GM18873 (cell line): ENCODE results near the gene SLC19A2.

Experiments
- ATAC-seq: cut with Tn5 transposase; IDR thresholded peaks from one replicate; pipeline ENCODE4 v1.9.1; 2021; ENCODE audit warnings: mild to moderate bottlenecking, moderate library complexity, moderate number of reproducible peaks; ENCODE audit not compliant: unreplicated experiment, low FRiP score

Gene SLC19A2

GRCh38 chr1:169478094-169478672 lies 7.6 kb downstream of the SLC19A2 start:
- ATAC-seq: no peak

GRCh38 chr1:169475806-169476387 lies 9.8 kb downstream of the SLC19A2 start:
- ATAC-seq: no peak

GRCh38 chr1:169474302-169474995 lies 11.3 kb downstream of the SLC19A2 start:
- no peak for ATAC-seq

- ATAC-seq: no peak
Measured at GRCh38 chr1:169473347-169473746, 12.4 kb downstream of the SLC19A2 start.

GRCh38 chr1:169472738-169473137 lies 13.0 kb downstream of the SLC19A2 start:
- no peak for ATAC-seq

GRCh38 chr1:169468982-169469381 lies 16.8 kb downstream of the SLC19A2 start:
- ATAC-seq: no peak

- ATAC-seq: no peak
Measured at GRCh38 chr1:169466259-169467230, 19.2 kb downstream of the SLC19A2 start.

GRCh38 chr1:169465281-169465680 lies 20.5 kb downstream of the SLC19A2 start:
- no peak for ATAC-seq

GRCh38 chr1:169462385-169462784 lies 23.4 kb downstream of the SLC19A2 start:
- no peak for ATAC-seq

- no peak for ATAC-seq
Measured at GRCh38 chr1:169461390-169462000, 24.2 kb downstream of the SLC19A2 start.

GRCh38 chr1:169460191-169460833 lies 25.4 kb downstream of the SLC19A2 start:
- no peak for ATAC-seq

GRCh38 chr1:169457443-169457842 lies 28.3 kb downstream of the SLC19A2 start:
- ATAC-seq: no peak

GRCh38 chr1:169456029-169456428 lies 29.7 kb downstream of the SLC19A2 start:
- no peak for ATAC-seq

- no peak for ATAC-seq
Measured at GRCh38 chr1:169452921-169453320, 32.8 kb downstream of the SLC19A2 start.

GRCh38 chr1:169451218-169451824 lies 34.4 kb downstream of the SLC19A2 start:
- ATAC-seq: no peak

GRCh38 chr1:169443923-169444322 lies 41.8 kb downstream of the SLC19A2 start:
- no peak for ATAC-seq

GRCh38 chr1:169427081-169427641 lies 58.6 kb downstream of the SLC19A2 start, which contains the start of gene CCDC181:
Gene CCDC181, minus strand, starts transcription at chr1:169427474. Its CDS starts 2,547 bp downstream, at chr1:169424927.
- no peak for ATAC-seq

GRCh38 chr1:169426174-169426705 lies 59.5 kb downstream of the SLC19A2 start:
- no peak for ATAC-seq

- no peak for ATAC-seq
Measured at GRCh38 chr1:169421309-169421708, 64.4 kb downstream of the SLC19A2 start.
